Measurements from ENCODE around the gene TUSC2.
A peak's percentile ranks its signal among the peaks of the same experiment; 100 is the strongest.

TUSC2 gene

DNA sequence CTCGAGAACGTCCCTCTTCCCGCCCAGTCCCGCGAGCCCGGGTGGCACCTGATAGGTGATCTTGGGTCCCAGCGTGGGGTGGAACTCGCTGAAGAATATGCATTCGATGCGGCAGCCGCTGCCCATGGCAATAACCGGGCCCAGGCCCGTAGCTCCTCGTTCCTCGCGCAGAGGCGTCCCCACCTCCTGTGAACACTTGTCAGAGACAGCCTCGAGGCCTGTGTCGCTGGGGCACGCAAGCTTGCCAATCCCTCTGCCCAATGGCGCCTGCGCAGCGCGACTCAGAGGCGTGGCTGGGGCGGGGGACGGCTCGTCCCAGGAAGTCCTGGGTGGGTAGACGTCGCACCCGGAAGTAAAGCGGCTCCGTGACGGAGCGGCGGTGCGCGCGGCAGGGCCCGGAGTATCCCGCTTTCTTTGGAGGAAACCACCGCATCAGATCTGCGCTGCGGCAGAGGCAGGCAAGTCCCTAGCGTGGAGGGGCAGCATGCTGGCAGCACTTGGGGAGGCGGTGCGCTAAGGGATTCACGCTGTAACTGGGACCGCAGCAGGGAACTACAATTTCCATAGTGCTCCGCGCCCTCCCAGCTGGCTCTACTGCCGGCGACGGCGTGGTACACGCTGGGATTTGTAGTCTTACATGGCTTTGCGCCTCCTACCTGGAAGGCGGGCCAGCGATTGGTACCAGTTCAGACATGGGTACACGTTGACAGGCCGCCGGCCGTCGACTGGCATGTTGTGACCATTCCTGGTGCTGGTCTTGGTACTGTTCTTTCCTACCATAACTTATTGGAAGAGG lies 22.7 kb upstream of the TUSC2 start, which contains the start of the genes CYB561D2 and NPRL2:
Gene CYB561D2, plus strand, starts transcription at position 336 of the 796 bp plus-strand sequence. CDS start 572 bp downstream, outside the sequence.
Gene NPRL2, minus strand, starts transcription at position 249 of the 796 bp plus-strand sequence. Its CDS starts 123 bp downstream, at position 126.
- TF ChIP-seq SIN3A (IDR thresholded peaks at IDR 0.05; ENCODE audit: borderline replicate concordance, insufficient read depth, low read length) (peak; percentile 68; the same call in 1 of the 2 replicates), TAF1 (IDR thresholded peaks at IDR 0.05; ENCODE audit: borderline replicate concordance, insufficient read depth, low read length) (peak; percentile 70; the same call in 1 of the 2 replicates), FOXP2 (optimal IDR thresholded peaks at IDR 0.05; ENCODE audit: borderline replicate concordance, extremely low read depth, extremely low read length, insufficient read depth) (no peak), POLR2AphosphoS5 (IDR thresholded peaks at IDR 0.05; ENCODE audit: low read depth, low read length) (peak; percentile 85)
- TF ChIP-seq, protein P1, sequence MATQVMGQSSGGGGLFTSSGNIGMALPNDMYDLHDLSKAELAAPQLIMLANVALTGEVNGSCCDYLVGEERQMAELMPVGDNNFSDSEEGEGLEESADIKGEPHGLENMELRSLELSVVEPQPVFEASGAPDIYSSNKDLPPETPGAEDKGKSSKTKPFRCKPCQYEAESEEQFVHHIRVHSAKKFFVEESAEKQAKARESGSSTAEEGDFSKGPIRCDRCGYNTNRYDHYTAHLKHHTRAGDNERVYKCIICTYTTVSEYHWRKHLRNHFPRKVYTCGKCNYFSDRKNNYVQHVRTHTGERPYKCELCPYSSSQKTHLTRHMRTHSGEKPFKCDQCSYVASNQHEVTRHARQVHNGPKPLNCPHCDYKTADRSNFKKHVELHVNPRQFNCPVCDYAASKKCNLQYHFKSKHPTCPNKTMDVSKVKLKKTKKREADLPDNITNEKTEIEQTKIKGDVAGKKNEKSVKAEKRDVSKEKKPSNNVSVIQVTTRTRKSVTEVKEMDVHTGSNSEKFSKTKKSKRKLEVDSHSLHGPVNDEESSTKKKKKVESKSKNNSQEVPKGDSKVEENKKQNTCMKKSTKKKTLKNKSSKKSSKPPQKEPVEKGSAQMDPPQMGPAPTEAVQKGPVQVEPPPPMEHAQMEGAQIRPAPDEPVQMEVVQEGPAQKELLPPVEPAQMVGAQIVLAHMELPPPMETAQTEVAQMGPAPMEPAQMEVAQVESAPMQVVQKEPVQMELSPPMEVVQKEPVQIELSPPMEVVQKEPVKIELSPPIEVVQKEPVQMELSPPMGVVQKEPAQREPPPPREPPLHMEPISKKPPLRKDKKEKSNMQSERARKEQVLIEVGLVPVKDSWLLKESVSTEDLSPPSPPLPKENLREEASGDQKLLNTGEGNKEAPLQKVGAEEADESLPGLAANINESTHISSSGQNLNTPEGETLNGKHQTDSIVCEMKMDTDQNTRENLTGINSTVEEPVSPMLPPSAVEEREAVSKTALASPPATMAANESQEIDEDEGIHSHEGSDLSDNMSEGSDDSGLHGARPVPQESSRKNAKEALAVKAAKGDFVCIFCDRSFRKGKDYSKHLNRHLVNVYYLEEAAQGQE (IDR thresholded peaks at IDR 0.05; ENCODE audit: insufficient read depth in 1 of 2, low read depth in 2 of 2, low read length in 2 of 2): no peak

DNA sequence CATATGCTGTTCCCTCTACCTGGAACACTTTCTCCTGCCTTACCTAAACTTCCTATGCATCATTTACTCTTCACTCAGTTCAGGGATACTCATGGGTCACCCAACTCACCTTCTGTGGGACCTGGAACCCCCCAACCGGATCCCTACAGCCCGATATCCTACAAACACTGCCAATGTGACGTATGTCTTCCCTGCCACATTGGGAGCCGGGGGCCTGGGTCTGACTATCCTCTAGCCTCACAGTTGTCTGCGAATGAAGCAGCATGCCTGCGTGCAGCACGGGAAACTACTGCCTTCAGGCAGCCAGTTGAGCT lies 22.1 kb upstream of the TUSC2 start:
- TF ChIP-seq SIN3A (IDR thresholded peaks at IDR 0.05; ENCODE audit: borderline replicate concordance, insufficient read depth, low read length) (no peak), POLR2AphosphoS5 (IDR thresholded peaks at IDR 0.05; ENCODE audit: low read depth, low read length) (no peak), TAF1 (IDR thresholded peaks at IDR 0.05; ENCODE audit: borderline replicate concordance, insufficient read depth, low read length) (no peak), FOXP2 (optimal IDR thresholded peaks at IDR 0.05; ENCODE audit: borderline replicate concordance, extremely low read depth, extremely low read length, insufficient read depth) (no peak)
- TF ChIP-seq, protein P1 (IDR thresholded peaks at IDR 0.05; ENCODE audit: insufficient read depth in 1 of 2, low read depth in 2 of 2, low read length in 2 of 2): no peak

DNA sequence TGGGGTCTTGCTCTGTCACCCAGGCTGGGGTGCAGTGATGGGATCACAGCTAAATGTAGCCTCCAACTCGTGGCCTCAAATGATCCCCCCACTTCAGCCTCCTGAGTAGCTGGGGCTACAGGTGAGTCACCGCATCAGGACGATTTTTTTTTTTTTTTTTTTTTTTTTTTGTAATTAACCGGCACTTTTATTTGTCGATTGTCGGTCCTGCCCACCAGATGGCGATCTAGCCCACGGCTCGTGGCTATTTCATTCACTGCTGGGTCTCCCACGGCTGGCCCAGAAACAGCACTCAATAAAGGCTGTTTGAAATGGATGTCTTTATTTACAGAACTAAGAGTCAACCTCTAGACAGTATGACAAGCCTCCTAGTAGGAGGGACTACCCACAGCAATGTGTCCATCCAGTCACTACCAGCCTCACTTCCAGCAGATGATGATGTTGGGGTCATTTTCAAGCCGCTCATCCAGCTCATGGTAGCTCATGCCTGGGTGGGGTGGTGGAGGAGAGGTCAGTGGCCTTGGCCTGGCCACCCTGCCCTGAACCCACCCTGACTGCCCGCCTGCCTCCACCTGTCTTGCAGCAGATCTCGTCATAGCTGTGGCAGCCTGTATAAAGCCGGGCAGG lies 19.3 kb upstream of the TUSC2 start:
- no peak for TF ChIP-seq FOXP2 (optimal IDR thresholded peaks at IDR 0.05; ENCODE audit: borderline replicate concordance, extremely low read depth, extremely low read length, insufficient read depth)
- TF ChIP-seq TAF1 (IDR thresholded peaks at IDR 0.05; ENCODE audit: borderline replicate concordance, insufficient read depth, low read length): no peak
- no peak for TF ChIP-seq POLR2AphosphoS5 (IDR thresholded peaks at IDR 0.05; ENCODE audit: low read depth, low read length)
- TF ChIP-seq, protein P1 (IDR thresholded peaks at IDR 0.05; ENCODE audit: insufficient read depth in 1 of 2, low read depth in 2 of 2, low read length in 2 of 2): no peak
- no peak for TF ChIP-seq SIN3A (IDR thresholded peaks at IDR 0.05; ENCODE audit: borderline replicate concordance, insufficient read depth, low read length)

DNA sequence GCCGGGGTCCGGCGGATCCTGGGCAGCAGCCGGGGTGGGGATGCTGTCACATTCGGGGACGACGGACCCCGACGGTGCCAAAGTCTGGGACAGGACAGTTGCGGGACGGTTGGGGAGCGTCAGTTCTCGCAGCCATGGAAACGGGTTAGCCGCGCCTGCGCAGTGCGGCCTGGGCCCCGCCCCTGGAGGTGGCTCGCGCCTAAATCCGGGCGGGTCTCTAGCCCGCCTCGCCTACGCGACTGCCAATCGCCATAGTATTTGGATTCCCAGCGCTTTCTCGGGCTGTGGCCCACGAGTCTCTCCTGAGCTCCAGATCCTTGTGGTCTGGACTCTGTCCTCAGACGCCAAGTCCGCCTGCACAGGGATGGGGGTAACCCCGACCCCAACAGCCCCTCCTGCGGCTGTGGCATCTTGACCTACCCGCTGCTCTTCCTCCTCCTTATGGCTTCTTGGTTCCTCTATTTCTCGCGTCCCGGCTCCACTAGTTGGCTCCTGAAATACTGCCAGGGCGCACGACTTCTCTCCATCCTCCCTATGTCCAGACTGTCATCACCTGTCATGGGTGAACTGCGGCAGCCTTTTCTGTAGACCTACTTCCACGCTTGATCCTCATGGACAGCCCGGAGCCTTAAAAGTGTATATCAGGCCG lies 17.7 kb upstream of the TUSC2 start, which contains the start of gene ZMYND10:
Gene ZMYND10, minus strand, starts transcription at position 147 of the 649 bp plus-strand sequence. CDS start 153 bp downstream, outside the sequence.
- no peak for TF ChIP-seq FOXP2 (optimal IDR thresholded peaks at IDR 0.05; ENCODE audit: borderline replicate concordance, extremely low read depth, extremely low read length, insufficient read depth)

DNA sequence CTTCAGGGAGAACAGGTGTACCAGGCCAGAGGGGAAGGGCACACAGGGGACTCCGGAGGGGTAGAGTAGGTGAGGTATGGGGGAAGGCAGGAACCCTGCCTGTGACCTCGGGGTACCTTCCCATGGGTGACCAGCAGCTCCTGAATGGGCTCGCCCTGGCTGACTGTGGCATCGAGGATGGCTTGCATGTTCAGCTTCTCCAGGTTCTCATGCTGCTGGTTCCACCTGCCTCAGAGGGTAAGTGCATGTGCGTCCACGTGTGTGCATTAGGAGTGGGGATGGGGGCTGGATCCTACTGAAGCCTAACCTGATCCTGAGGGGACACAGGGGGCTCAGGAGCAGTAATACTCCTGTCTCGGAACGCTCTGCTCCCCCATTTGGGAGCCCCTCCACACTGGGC lies 17.0 kb upstream of the TUSC2 start:
- TF ChIP-seq, protein P1 (IDR thresholded peaks at IDR 0.05; ENCODE audit: insufficient read depth in 1 of 2, low read depth in 2 of 2, low read length in 2 of 2): no peak
- TF ChIP-seq SIN3A (IDR thresholded peaks at IDR 0.05; ENCODE audit: borderline replicate concordance, insufficient read depth, low read length): no peak
- TF ChIP-seq TAF1 (IDR thresholded peaks at IDR 0.05; ENCODE audit: borderline replicate concordance, insufficient read depth, low read length): no peak
- no peak for TF ChIP-seq POLR2AphosphoS5 (IDR thresholded peaks at IDR 0.05; ENCODE audit: low read depth, low read length)
- TF ChIP-seq FOXP2 (optimal IDR thresholded peaks at IDR 0.05; ENCODE audit: borderline replicate concordance, extremely low read depth, extremely low read length, insufficient read depth): no peak
